Epithelial cell of proximal tubule (primary cell): Measurements from ENCODE around the gene CFAP47. TPM values are rescaled to one million over a fixed set of nuclear protein-coding genes. Genes with fewer than 3 reads are reported as not detected.
"Not testable (repeated sequence)": the region's sequence is repeated elsewhere in the genome, so short reads cannot be mapped to it uniquely, and the experiment has no call there.

Experiments
- DNase-seq: peaks from one replicate; pipeline ENCODE4 v3.0.0-alpha.2; 2011; ENCODE audit warnings: low read depth
- H3K4me3 ChIP-seq: 2 replicates; pipeline ENCODE4 v1.5.1; 2011; ENCODE audit warnings: low read depth, mild to moderate bottlenecking, low read length
- total RNA-seq: library from RNA; depleted of rRNA; stranded (reverse); fragments of >200 nt; gene quantifications from 2 replicates; pipeline ENCODE4 v1.2.3, GENCODE V29; 2015
- TF ChIP-seq, protein P1 (sequence below): conservative IDR thresholded peaks from 2 replicates; pipeline ENCODE4 v1.5.1; 2012; ENCODE audit warnings: low read depth, mild to moderate bottlenecking, low read length

The CFAP47 gene
- total RNA-seq, 1 donor from 2014 or later, result not detected

DNA sequence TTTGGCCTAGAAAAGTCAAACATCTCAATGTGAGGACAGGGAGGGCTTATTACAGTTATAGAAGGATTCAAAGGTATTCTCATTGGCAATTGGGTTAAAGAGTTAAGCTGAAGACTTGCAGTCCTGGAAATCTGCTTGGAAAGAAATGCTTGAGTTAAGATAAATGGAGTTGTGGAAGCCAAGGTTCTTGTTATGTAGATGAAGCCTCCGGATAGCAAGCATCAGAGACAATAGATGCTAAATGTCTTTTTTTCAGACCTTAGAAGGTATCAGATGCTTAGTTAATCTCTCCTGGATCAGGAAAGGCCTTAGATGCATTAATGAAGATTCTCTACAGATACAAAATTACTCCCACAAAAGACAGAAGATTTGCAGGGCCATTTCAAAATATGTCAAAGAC, 299.3 kb downstream of the CFAP47 start:
- TF ChIP-seq, protein P1, sequence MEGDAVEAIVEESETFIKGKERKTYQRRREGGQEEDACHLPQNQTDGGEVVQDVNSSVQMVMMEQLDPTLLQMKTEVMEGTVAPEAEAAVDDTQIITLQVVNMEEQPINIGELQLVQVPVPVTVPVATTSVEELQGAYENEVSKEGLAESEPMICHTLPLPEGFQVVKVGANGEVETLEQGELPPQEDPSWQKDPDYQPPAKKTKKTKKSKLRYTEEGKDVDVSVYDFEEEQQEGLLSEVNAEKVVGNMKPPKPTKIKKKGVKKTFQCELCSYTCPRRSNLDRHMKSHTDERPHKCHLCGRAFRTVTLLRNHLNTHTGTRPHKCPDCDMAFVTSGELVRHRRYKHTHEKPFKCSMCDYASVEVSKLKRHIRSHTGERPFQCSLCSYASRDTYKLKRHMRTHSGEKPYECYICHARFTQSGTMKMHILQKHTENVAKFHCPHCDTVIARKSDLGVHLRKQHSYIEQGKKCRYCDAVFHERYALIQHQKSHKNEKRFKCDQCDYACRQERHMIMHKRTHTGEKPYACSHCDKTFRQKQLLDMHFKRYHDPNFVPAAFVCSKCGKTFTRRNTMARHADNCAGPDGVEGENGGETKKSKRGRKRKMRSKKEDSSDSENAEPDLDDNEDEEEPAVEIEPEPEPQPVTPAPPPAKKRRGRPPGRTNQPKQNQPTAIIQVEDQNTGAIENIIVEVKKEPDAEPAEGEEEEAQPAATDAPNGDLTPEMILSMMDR, result no peak
- H3K4me3 ChIP-seq, result no peak overlapping the region
- DNase-seq, result no peak

DNA sequence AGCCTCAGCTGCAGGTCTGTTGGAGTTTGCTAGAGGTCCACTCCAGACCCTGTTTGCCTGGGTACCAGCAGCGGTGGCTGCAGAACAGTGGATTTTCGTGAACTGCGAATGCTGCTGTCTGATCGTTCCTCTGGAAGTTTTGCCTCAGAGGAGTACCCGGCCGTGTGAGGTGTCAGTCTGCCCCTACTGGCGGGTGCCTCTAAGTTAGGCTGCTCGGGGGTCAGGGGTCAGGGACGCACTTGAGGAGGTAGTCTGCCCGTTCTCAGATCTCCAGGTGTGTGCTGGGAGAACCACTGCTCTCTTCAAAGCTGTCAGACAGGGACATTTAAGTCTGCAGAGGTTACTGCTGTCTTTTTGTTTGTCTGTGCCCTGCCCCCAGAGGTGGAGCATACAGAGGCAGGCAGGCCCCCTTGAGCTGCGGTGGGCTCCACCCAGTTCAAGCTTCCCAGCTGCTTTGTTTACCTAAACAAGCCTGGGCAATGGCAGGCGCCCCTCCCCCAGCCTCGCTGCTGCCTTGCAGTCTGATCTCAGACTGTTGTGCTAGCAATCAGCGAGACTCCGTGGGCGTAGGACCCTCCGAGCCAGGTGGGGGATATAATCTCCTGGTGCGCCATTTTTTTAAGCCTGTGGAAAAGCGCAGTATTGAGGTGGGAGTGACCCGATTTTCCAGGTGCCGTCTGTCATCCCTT, 315.4 kb downstream of the CFAP47 start:
- DNase-seq, H3K4me3 ChIP-seq: not testable (repeated sequence)

DNA sequence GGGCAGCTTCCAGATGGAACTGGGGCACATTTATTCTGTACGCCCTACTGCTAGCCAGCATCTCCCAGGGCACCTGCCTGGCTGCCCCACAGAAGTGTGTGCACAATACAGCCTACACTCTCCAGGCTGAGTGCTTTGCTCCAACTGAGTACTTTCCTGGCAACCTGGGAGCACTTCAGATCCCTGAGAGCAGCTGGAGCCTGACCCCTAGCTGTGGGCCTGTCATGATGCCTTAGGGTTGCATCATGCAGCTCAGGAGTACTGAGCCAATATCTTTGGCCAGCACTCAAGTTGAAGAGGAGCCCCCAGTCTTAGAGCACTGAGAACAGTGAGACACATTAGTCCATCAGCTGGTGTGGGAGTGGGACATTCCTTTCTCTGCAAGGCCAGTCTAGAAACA, 321.9 kb downstream of the CFAP47 start:
- H3K4me3 ChIP-seq, result no peak overlapping the region
- TF ChIP-seq, protein P1, result no peak
- DNase-seq, result no peak

DNA sequence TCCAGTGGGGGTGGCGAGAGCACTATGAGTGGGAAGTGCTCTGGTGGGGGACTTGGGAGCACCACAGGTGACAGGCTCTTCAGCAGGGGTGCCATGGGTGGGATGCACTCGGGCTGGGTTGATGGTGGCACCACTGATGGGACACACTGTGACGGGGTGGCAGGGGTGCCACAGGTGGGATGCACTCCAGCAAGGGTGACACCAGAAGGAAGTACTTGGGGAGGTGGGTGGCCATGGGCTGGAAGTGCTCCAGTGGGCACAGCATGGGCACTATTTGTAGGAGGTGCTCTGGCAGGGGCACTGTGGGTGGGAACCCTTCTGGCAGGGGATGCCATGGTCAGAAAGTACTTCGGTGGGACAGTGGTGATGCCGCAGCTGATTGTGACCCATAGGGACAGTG, 346.6 kb downstream of the CFAP47 start:
- no peak for DNase-seq
- TF ChIP-seq, protein P1, result no peak
- H3K4me3 ChIP-seq, result no peak overlapping the region

DNA sequence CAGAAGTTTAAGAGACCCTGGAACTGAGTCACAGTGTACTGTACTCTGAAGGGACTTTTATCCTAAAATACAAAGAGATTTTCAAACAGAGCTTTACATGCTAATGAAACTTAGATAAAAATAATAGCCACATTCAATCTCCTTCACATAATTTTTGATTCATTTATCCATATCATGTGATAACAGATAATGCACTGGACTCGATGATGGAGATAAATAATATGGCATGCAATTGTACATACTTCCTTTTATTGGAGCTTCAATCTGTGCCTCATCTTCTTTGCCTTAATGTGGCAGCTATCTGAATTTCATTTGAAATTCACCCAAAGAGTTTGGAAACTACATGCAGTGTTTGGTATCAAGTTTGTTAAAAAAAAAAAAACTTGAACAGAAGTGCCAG, 390.6 kb downstream of the CFAP47 start:
- no peak for DNase-seq
- TF ChIP-seq, protein P1, result no peak
- H3K4me3 ChIP-seq, result no peak overlapping the region

DNA sequence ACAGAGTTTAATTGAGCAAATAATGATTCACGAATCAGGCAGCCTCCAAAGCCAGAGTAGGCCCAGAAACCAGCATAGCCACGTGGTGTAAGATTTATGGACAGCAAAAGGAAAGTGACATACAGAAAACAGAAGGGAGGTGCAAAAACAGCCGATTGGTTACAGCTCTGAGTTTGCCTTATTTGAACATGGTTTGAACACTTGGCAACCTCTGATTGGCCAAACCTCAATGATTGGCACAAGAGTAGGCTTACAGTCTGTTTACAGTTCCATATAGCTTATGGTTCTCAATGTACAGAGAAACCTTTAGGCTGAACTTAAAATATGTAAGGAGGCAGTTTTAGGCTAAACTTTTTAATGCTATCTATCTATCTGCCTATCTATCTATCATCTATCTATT, 394.8 kb downstream of the CFAP47 start:
- DNase-seq, result no peak
- no peak overlapping the region for H3K4me3 ChIP-seq
- TF ChIP-seq, protein P1, result no peak

DNA sequence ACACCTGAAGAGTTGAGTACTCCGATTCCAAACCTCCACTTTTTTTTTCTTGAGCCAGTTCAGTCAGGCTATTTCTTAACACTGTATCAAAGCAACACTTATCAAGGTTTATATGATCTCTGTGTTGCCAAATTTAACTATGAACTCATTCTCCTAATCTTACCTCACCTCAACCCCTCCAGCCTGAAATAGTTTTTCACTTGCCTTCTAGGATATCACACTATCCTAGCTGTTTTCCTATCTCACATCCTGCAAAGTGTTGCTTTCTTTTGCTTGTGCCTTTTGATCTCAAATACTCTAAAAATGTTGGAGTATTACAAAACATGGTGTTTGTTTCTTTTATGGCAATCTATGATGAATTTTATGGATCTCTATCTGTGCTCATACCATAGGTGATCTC, 415.0 kb downstream of the CFAP47 start:
- no peak for DNase-seq
- TF ChIP-seq, protein P1, result no peak
- H3K4me3 ChIP-seq, result no peak overlapping the region
